ENCODE data around the gene CLIP1.
A peak's percentile ranks its signal among the peaks of the same experiment; 100 is the strongest.

CLIP1 gene

GRCh38 chr12:122354958-122355641 lies 67.4 kb downstream of the CLIP1 start:
- no peak for DNase-seq

- no peak for DNase-seq
Observed at GRCh38 chr12:122352394-122352793, 70.1 kb downstream of the CLIP1 start.

GRCh38 chr12:122350141-122350848 lies 72.2 kb downstream of the CLIP1 start:
- no peak for DNase-seq

GRCh38 chr12:122349078-122349477 lies 73.4 kb downstream of the CLIP1 start:
- no peak for DNase-seq

- peak in 1 of 2 experiments; percentile 5 for DNase-seq
Observed at GRCh38 chr12:122348505-122348904, 74.0 kb downstream of the CLIP1 start.

- DNase-seq, result no peak
Observed at GRCh38 chr12:122346054-122346453, 76.4 kb downstream of the CLIP1 start.

GRCh38 chr12:122345042-122345441 lies 77.4 kb downstream of the CLIP1 start:
- no peak for DNase-seq

GRCh38 chr12:122336015-122336946 lies 86.2 kb downstream of the CLIP1 start:
- DNase-seq, result peak; percentile 45 to 61

- DNase-seq, result no peak
Observed at GRCh38 chr12:122333142-122334087, 89.1 kb downstream of the CLIP1 start.

- no peak for DNase-seq
Observed at GRCh38 chr12:122327494-122328385, 94.7 kb downstream of the CLIP1 start.

GRCh38 chr12:122327014-122327413 lies 95.5 kb downstream of the CLIP1 start:
- DNase-seq, result no peak

- no peak for DNase-seq
Observed at GRCh38 chr12:122326586-122326985, 95.9 kb downstream of the CLIP1 start.

- no peak for DNase-seq
Observed at GRCh38 chr12:122323311-122324019, 99.0 kb downstream of the CLIP1 start.

GRCh38 chr12:122322501-122322900 lies 100.0 kb downstream of the CLIP1 start:
- DNase-seq, result no peak

- no peak for DNase-seq
Observed at GRCh38 chr12:122318607-122319605, 103.6 kb downstream of the CLIP1 start.

- DNase-seq, result no peak
Observed at GRCh38 chr12:122312926-122313325, 109.5 kb downstream of the CLIP1 start.

- DNase-seq, result no peak
Observed at GRCh38 chr12:122311696-122312095, 110.8 kb downstream of the CLIP1 start.

GRCh38 chr12:122310626-122311333 lies 111.7 kb downstream of the CLIP1 start:
- no peak for DNase-seq
